ENCODE data around the gene ADGRB3. TPM values are rescaled to one million over a fixed set of nuclear protein-coding genes. Genes with fewer than 3 reads are reported as not detected.

The ADGRB3 gene
- total and polyA plus RNA-seq, 4 donors, result 0.21 to 2.3 (median 0.48) TPM

- TF ChIP-seq HNF4A (conservative IDR thresholded peaks at IDR 0.05) (no peak), TAF1 (conservative IDR thresholded peaks at IDR 0.05) (no peak), RXRA (IDR thresholded peaks at IDR 0.05) (no peak), SP1 (IDR thresholded peaks at IDR 0.05) (no peak)
These were observed 630.0 kb downstream of the ADGRB3 start (continued) for GRCh38 chr6:69265090-69265489.

- no peak overlapping the region for H3K4me3 ChIP-seq (ENCODE audit: low read depth in 1 of 3, low read length in 3 of 3)
- no peaks in the 10 kb centered on the region for H3K4me1 ChIP-seq (ENCODE audit: control insufficient read depth in 4 of 4, insufficient read depth in 4 of 4, low read length in 3 of 4)
- no peaks in the 10 kb centered on the region for H3K36me3 ChIP-seq (ENCODE audit: control insufficient read depth in 4 of 4, insufficient read depth in 3 of 4, low read depth in 1 of 4, low read length in 3 of 4)
- H3K9ac ChIP-seq (ENCODE audit: low read depth in 1 of 2, low read length in 2 of 2), result no peak overlapping the region
- WGBS, result 55% methylated on average over 1 of the region's 1 CpG
- H3K9me3 ChIP-seq (ENCODE audit: control insufficient read depth in 4 of 4, low read length in 3 of 4), result no peaks in the 10 kb centered on the region
- no peak for DNase-seq (ENCODE audit: low spot score)
- H3K27me3 ChIP-seq (ENCODE audit: control insufficient read depth in 4 of 4, insufficient read depth in 4 of 4, low read length in 3 of 4), result no peaks in the 10 kb centered on the region
- no peak overlapping the region for H3K27ac ChIP-seq (ENCODE audit: low read depth in 1 of 2, low read length in 2 of 2)
- TF ChIP-seq ATF3 (IDR thresholded peaks at IDR 0.05) (no peak), FOXA2 (IDR thresholded peaks at IDR 0.05) (no peak), RAD21 (IDR thresholded peaks at IDR 0.05) (no peak), FOXA1 (IDR thresholded peaks at IDR 0.05) (no peak), CTCF (IDR thresholded peaks at IDR 0.05; ENCODE audit: low read depth, low read length, missing input control) (no peak), ZBTB33 (IDR thresholded peaks at IDR 0.05) (no peak), EGR1 (IDR thresholded peaks at IDR 0.05; ENCODE audit: low read depth in 2 of 2) (no peak), HNF4A (conservative IDR thresholded peaks at IDR 0.05) (no peak), TAF1 (conservative IDR thresholded peaks at IDR 0.05) (no peak), SP1 (IDR thresholded peaks at IDR 0.05) (no peak), REST (IDR thresholded peaks at IDR 0.05) (no peak)
These were observed 630.6 kb downstream of the ADGRB3 start for GRCh38 chr6:69265706-69266105.

- no peak for DNase-seq (ENCODE audit: low spot score)
- Histone ChIP-seq H3K27me3 (ENCODE audit: control insufficient read depth in 4 of 4, insufficient read depth in 4 of 4, low read length in 3 of 4) (no peaks in the 10 kb centered on the region), H3K9me3 (ENCODE audit: control insufficient read depth in 4 of 4, low read length in 3 of 4) (no peaks in the 10 kb centered on the region), H3K27ac (ENCODE audit: low read depth in 1 of 2, low read length in 2 of 2) (no peak overlapping the region), H3K9ac (ENCODE audit: low read depth in 1 of 2, low read length in 2 of 2) (no peak overlapping the region), H3K4me1 (ENCODE audit: control insufficient read depth in 4 of 4, insufficient read depth in 4 of 4, low read length in 3 of 4) (no peaks in the 10 kb centered on the region), H3K36me3 (ENCODE audit: control insufficient read depth in 4 of 4, insufficient read depth in 3 of 4, low read depth in 1 of 4, low read length in 3 of 4) (no peaks in the 10 kb centered on the region), H3K4me3 (ENCODE audit: low read depth in 1 of 3, low read length in 3 of 3) (no peak overlapping the region)
- TF ChIP-seq HNF4A (conservative IDR thresholded peaks at IDR 0.05) (no peak), ZBTB33 (IDR thresholded peaks at IDR 0.05) (no peak), CTCF (IDR thresholded peaks at IDR 0.05; ENCODE audit: low read depth, low read length, missing input control) (no peak), MAX (IDR thresholded peaks at IDR 0.05) (no peak), RAD21 (IDR thresholded peaks at IDR 0.05) (no peak), TAF1 (conservative IDR thresholded peaks at IDR 0.05) (no peak), NR2F2 (IDR thresholded peaks at IDR 0.05) (no peak), RXRA (IDR thresholded peaks at IDR 0.05) (no peak), JUND (IDR thresholded peaks at IDR 0.05) (no peak), YY1 (IDR thresholded peaks at IDR 0.05) (no peak), ATF3 (IDR thresholded peaks at IDR 0.05) (no peak)
These were observed 641.1 kb downstream of the ADGRB3 start for GRCh38 chr6:69276204-69276603.
